SK-N-SH (cell line): ENCODE measurements around the gene PDE8A. TPM values are rescaled to one million over a fixed set of nuclear protein-coding genes. Genes with fewer than 3 reads are reported as not detected.

Experiments
- CTCF ChIA-PET: fragments of 300-600, 350-600 bp; formaldehyde crosslinking; extraction: SDS; loops from one replicate; lab custom pipeline; 2021; lab: Yijun Ruan, JAX
- POLR2A ChIA-PET: fragments of 350-600 bp; sonication (Branson Sonifier 250); formaldehyde crosslinking; extraction: SDS; loops from one replicate; lab custom pipeline; 2020; ENCODE audit warnings: antibody characterized with exemption, inconsistent platforms; lab: Yijun Ruan, JAX
- DNase-seq: peaks from one replicate; pipeline ENCODE4 v3.0.0; 2012
- H2AFZ ChIP-seq: fragments of 200-600 bp; sonication (generic); 2 replicates; pipeline ENCODE4 v1.8.1; 2016; ENCODE audit warnings: antibody characterized with exemption, mild to moderate bottlenecking, low read depth
- H3F3A ChIP-seq: fragments of 200-600 bp; sonication (generic); replicated peaks from 2 replicates; pipeline ENCODE3; 2016; ENCODE audit warnings: antibody characterized with exemption, mild to moderate bottlenecking; ENCODE audit not compliant: insufficient read depth
- H3K27ac ChIP-seq, 2 experiments: fragments of 200-500 bp in 1 of 2; fragments of 200-600 bp in 1 of 2; sonication (Bioruptor generic) in 1 of 2; sonication (generic), shearing (Covaris generic) in 1 of 2; 2 replicates each; pipeline versions ENCODE4 v1.5.1 to v1.6.1; 2014 to 2016; ENCODE audit warnings: low read depth in 2 of 2, inconsistent platforms in 1 of 2, low read length in 1 of 2, mild to moderate bottlenecking in 1 of 2, mixed read lengths in 1 of 2
- H3K27me3 ChIP-seq: fragments of 200-600 bp; sonication (generic), shearing (Covaris generic); 2 replicates; pipeline ENCODE4 v1.6.1; 2016; ENCODE audit warnings: mixed run types; ENCODE audit not compliant: insufficient read depth
- H3K36me3 ChIP-seq, 2 experiments: fragments of 200-500 bp in 1 of 2; fragments of 200-600 bp in 1 of 2; sonication (Bioruptor generic) in 1 of 2; sonication (generic) in 1 of 2; replicated peaks in 1 of 2; 2 replicates each; pipeline versions ENCODE3 to v1.5.1; 2014 to 2016; ENCODE audit warnings: low read length in 1 of 2, mild to moderate bottlenecking in 1 of 2; ENCODE audit not compliant: insufficient read depth in 2 of 2, control insufficient read depth in 1 of 2
- H3K4me1 ChIP-seq, 2 experiments: fragments of 200-500 bp in 1 of 2; fragments of 200-600 bp in 1 of 2; sonication (Bioruptor generic) in 1 of 2; sonication (generic), shearing (Covaris generic) in 1 of 2; 2 replicates each; pipeline versions ENCODE4 v1.5.1 to v1.6.1; 2014 to 2016; ENCODE audit warnings: low read depth in 1 of 2, low read length in 1 of 2, mixed run types in 1 of 2; ENCODE audit not compliant: insufficient read depth in 2 of 2, control insufficient read depth in 1 of 2
- H3K4me2 ChIP-seq: fragments of 200-600 bp; sonication (generic), shearing (Covaris generic); 2 replicates; pipeline ENCODE4 v1.6.1; 2017; ENCODE audit warnings: mixed run types
- H3K4me3 ChIP-seq, 2 experiments: fragments of 200-500 bp in 1 of 2; fragments of 200-600 bp in 1 of 2; sonication (Bioruptor generic) in 1 of 2; sonication (generic), shearing (Covaris generic) in 1 of 2; 2 replicates each; pipeline versions ENCODE4 v1.5.1 to v1.8.1; 2014 to 2016; ENCODE audit warnings: low read depth in 2 of 2, inconsistent platforms in 1 of 2, low read length in 1 of 2, mild to moderate bottlenecking in 1 of 2, mixed read lengths in 1 of 2, moderate library complexity in 1 of 2
- H3K79me2 ChIP-seq: fragments of 200-600 bp; sonication (generic); 2 replicates; pipeline ENCODE4 v1.8.1; 2017; ENCODE audit warnings: mild to moderate bottlenecking; ENCODE audit not compliant: insufficient read depth
- H3K9ac ChIP-seq: fragments of 200-600 bp; sonication (generic); 2 replicates; pipeline ENCODE4 v1.6.1; 2017; ENCODE audit warnings: mixed run types
- H3K9me2 ChIP-seq: fragments of 200-600 bp; sonication (generic); 2 replicates; pipeline ENCODE4 v1.6.1; 2017; ENCODE audit warnings: mixed run types
- H3K9me3 ChIP-seq: fragments of 200-600 bp; sonication (generic); 2 replicates; pipeline ENCODE4 v1.6.1; 2017; ENCODE audit warnings: mixed run types, mild to moderate bottlenecking, moderate library complexity
- H4K20me1 ChIP-seq: fragments of 200-600 bp; sonication (generic); 2 replicates; pipeline ENCODE4 v1.6.1; 2017; ENCODE audit warnings: mild to moderate bottlenecking, mixed run types; ENCODE audit not compliant: insufficient read depth
- EP300 ChIP-seq, 2 experiments: IDR thresholded peaks; 2 replicates each; pipeline versions ENCODE4 v1.4.0 to v1.6.1; 2012; ENCODE audit warnings: borderline replicate concordance in 1 of 2, low read depth in 1 of 2, low read length in 1 of 2
- EZH2phosphoT487 ChIP-seq: fragments of 200-600 bp; sonication (generic); IDR thresholded peaks from 2 replicates; pipeline ENCODE4 v1.6.1; 2017; ENCODE audit warnings: low read depth, mixed run types, mild to moderate bottlenecking, antibody characterized with exemption, moderate library complexity, borderline replicate concordance
- FOSL2 ChIP-seq: IDR thresholded peaks from 2 replicates; pipeline ENCODE4 v1.4.0; 2012; ENCODE audit warnings: low read depth, mild to moderate bottlenecking, moderate library complexity, borderline replicate concordance
- FOXJ3 ChIP-seq: sonication (generic); formaldehyde crosslinking; IDR thresholded peaks from 2 replicates; pipeline ENCODE4 v1.5.1; 2020; ENCODE audit warnings: mild to moderate bottlenecking, missing genetic modification reagents
- GABPA ChIP-seq: IDR thresholded peaks from 2 replicates; pipeline ENCODE4 v1.4.0; 2012; ENCODE audit warnings: low read depth, mild to moderate bottlenecking
- GATA2 ChIP-seq: sonication (generic); formaldehyde crosslinking; IDR thresholded peaks from 2 replicates; pipeline ENCODE4 v1.5.0; 2020; ENCODE audit warnings: mild to moderate bottlenecking, missing genetic modification reagents
- MAX ChIP-seq: IDR thresholded peaks from 2 replicates; pipeline ENCODE4 v1.4.0; 2012; ENCODE audit warnings: low read depth
- MXI1 ChIP-seq: IDR thresholded peaks from 2 replicates; pipeline ENCODE4 v1.6.1; 2012; ENCODE audit warnings: mild to moderate bottlenecking, low read depth, low read length, improper control_type of control experiment
- NRF1 ChIP-seq: IDR thresholded peaks from 2 replicates; pipeline ENCODE4 v1.6.1; 2012; ENCODE audit warnings: low read depth, mild to moderate bottlenecking, low read length
- PBX3 ChIP-seq: IDR thresholded peaks from 2 replicates; pipeline ENCODE4; 2012
- RFX5 ChIP-seq: IDR thresholded peaks from 2 replicates; pipeline ENCODE4 v1.6.1; 2012; ENCODE audit warnings: mild to moderate bottlenecking, improper control_type of control experiment, low read length
- SMC3 ChIP-seq: IDR thresholded peaks from 2 replicates; pipeline ENCODE4 v1.6.1; 2012; ENCODE audit warnings: low read depth, low read length, improper control_type of control experiment
- TCF12 ChIP-seq: IDR thresholded peaks from 2 replicates; pipeline ENCODE4 v1.4.0; 2012
- USF1 ChIP-seq: IDR thresholded peaks from 2 replicates; pipeline ENCODE4 v1.4.0; 2012; ENCODE audit warnings: low read depth, borderline replicate concordance
- YY1 ChIP-seq: IDR thresholded peaks from 2 replicates; pipeline ENCODE4 v1.4.0; 2012; ENCODE audit warnings: low read depth, mild to moderate bottlenecking
- WGBS: methylation state at CpG from one replicate; pipeline ENCODE4 v1.1.6; 2017; ENCODE audit warnings: low lambda C conversion rate; 5-methylcytosine and 5-hydroxymethylcytosine counted together
- polyA plus RNA-seq, 3 experiments: library from polyadenylated mRNA; depleted of rRNA; stranded (reverse); fragments of >200 nt; gene quantifications; 2 replicates each; pipeline ENCODE4 v1.2.3, GENCODE V29; 2012
- TF ChIP-seq, protein P1 (sequence below): fragments of 200-600 bp; sonication (generic); IDR thresholded peaks from 2 replicates; pipeline ENCODE4 v1.6.1; 2017; ENCODE audit warnings: antibody characterized with exemption, mild to moderate bottlenecking, moderate library complexity

Gene PDE8A
- polyA plus RNA-seq, 1 of the 3 experiments (the other 2 are of a cell fraction): 13.4 TPM

- peaks cover 15 to 29% of the 10 kb centered on the region in 2 experiments for H3K4me1 ChIP-seq
- no peak overlapping the region for H3K27ac ChIP-seq
- H3K4me2 ChIP-seq: no peak overlapping the region
- no peaks in the 10 kb centered on the region for H3K9me2 ChIP-seq
- no peaks in the 10 kb centered on the region for H3K36me3 ChIP-seq
- peaks cover 8% of the 10 kb centered on the region for H3F3A ChIP-seq
- H4K20me1 ChIP-seq: peaks cover 14% of the 10 kb centered on the region
- ChIA-PET CTCF (interaction anchor here (0.9 to 5.4 kb wide), 4 partner anchors 11 to 433 kb away, joined by 3 to 26 read pairs (median 4); no protein-coding TSS in a partner anchor), POLR2A (no interaction called here)
- WGBS: 79% methylated on average over 2 of the region's 2 CpGs
- no peaks in the 10 kb centered on the region for H3K27me3 ChIP-seq
- DNase-seq: no peak
- H3K79me2 ChIP-seq: peaks cover 82% of the 10 kb centered on the region
- H2AFZ ChIP-seq: no peak overlapping the region
- H3K9ac ChIP-seq: no peak overlapping the region
- TF ChIP-seq EP300 (IDR thresholded peaks at IDR 0.05; ENCODE audit: borderline replicate concordance in 1 of 2, low read depth in 1 of 2, low read length in 1 of 2) (no peak), GATA2 (CRISPR knock-in tag) (no peak), MAX (no peak), FOXJ3 (no peak), FOSL2 (no peak), TCF12 (no peak), YY1 (no peak)
- TF ChIP-seq, protein P1, sequence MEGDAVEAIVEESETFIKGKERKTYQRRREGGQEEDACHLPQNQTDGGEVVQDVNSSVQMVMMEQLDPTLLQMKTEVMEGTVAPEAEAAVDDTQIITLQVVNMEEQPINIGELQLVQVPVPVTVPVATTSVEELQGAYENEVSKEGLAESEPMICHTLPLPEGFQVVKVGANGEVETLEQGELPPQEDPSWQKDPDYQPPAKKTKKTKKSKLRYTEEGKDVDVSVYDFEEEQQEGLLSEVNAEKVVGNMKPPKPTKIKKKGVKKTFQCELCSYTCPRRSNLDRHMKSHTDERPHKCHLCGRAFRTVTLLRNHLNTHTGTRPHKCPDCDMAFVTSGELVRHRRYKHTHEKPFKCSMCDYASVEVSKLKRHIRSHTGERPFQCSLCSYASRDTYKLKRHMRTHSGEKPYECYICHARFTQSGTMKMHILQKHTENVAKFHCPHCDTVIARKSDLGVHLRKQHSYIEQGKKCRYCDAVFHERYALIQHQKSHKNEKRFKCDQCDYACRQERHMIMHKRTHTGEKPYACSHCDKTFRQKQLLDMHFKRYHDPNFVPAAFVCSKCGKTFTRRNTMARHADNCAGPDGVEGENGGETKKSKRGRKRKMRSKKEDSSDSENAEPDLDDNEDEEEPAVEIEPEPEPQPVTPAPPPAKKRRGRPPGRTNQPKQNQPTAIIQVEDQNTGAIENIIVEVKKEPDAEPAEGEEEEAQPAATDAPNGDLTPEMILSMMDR: no peak
- no peak overlapping the region for H3K4me3 ChIP-seq
- H3K9me3 ChIP-seq: no peaks in the 10 kb centered on the region
Measured at GRCh38 chr15:85031944-85032558, 50.4 kb downstream of the PDE8A start.

DNA sequence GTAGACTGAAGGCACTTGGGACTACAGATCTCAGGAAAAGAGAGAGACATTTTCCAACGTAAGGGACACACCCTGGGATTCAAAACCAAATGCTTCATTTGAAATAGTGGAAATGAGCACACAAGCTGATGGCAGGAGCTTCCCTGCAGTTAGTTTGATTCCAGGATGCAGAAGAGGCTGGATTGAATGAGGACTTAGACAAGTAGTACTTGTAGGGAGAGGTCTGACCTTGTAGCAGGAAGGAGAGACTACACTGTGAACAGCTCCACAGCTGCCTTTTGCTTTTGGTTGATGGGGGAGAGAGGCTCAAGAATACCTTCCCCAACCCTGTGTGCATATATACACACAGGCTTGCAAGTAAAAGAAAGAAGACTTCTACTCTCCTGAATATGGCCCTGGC is 51.5 kb downstream of the PDE8A start:
- Histone ChIP-seq H3K4me3 (no peak overlapping the region), H4K20me1 (peaks cover 10% of the 10 kb centered on the region), H3K4me2 (no peak overlapping the region), H2AFZ (no peak overlapping the region), H3K27me3 (no peaks in the 10 kb centered on the region), H3K36me3 (no peaks in the 10 kb centered on the region), H3K9me2 (no peaks in the 10 kb centered on the region), H3F3A (peaks cover 7% of the 10 kb centered on the region), H3K9me3 (no peaks in the 10 kb centered on the region), H3K4me1 (peaks cover 15 to 30% of the 10 kb centered on the region in 2 experiments), H3K9ac (no peak overlapping the region), H3K79me2 (peaks cover 79% of the 10 kb centered on the region), H3K27ac (no peak overlapping the region)
- ChIA-PET POLR2A (no interaction called here), CTCF (interaction anchor here (0.9 to 5.4 kb wide), 3 partner anchors 11 to 79 kb away, joined by 4 to 26 read pairs (median 5); no protein-coding TSS in a partner anchor)
- 93% methylated on average over 1 of the region's 1 CpG for WGBS
- no peak for DNase-seq
- TF ChIP-seq EZH2phosphoT487: no peak
- TF ChIP-seq USF1: no peak
- TF ChIP-seq, protein P1: no peak
- no peak for TF ChIP-seq YY1
- no peak for TF ChIP-seq MXI1
- TF ChIP-seq PBX3: no peak
- no peak for TF ChIP-seq SMC3
- no peak for TF ChIP-seq NRF1
- TF ChIP-seq FOSL2: no peak
- TF ChIP-seq GABPA: no peak
- no peak for TF ChIP-seq RFX5
